Body of pancreas (tissue), 4 donors: ENCODE data around the gene BMPER. TPM values are rescaled to one million over a fixed set of nuclear protein-coding genes. Genes with fewer than 3 reads are reported as not detected.

Experiments
- ATAC-seq: fragments of 150-250 bp; one replicate; pipeline ENCODE4 v1.9.1; 2016
- DNase-seq, 4 donors: peaks; one replicate each; pipeline ENCODE4 v3.0.0-alpha.2; 2019
- H3K27ac ChIP-seq, 4 donors: fragments of 200-600 bp; sonication (generic); 1 replicate in 3 of 4; 2 replicates in 1 of 4; pipeline versions ENCODE4 v1.5.1 to v1.6.1; 2016 to 2019; ENCODE audit warnings: mild to moderate bottlenecking in 1 of 4, mixed read lengths in 1 of 4, moderate library complexity in 1 of 4
- H3K27me3 ChIP-seq, 2 donors: fragments of 200-600 bp; sonication (generic); one replicate each; pipeline ENCODE4 v1.6.0; 2016; ENCODE audit warnings: mild to moderate bottlenecking in 1 of 2
- H3K36me3 ChIP-seq, 2 donors: fragments of 200-600 bp; sonication (generic); replicated peaks in 1 of 2; 2 replicates each; pipeline ENCODE4 v1.5.1; 2016; ENCODE audit warnings: low read depth in 2 of 2; ENCODE audit not compliant: insufficient read depth in 1 of 2
- H3K4me1 ChIP-seq: fragments of 200-600 bp; sonication (generic); one replicate; pipeline ENCODE4 v1.6.0; 2016
- H3K4me3 ChIP-seq, 2 donors: fragments of 200-600 bp; sonication (generic); 1 replicate in 1 of 2; 2 replicates in 1 of 2; pipeline ENCODE4 v1.5.1; 2016 to 2019
- H3K9me3 ChIP-seq, 3 donors: fragments of 200-600 bp; sonication (generic); 1 replicate in 2 of 3; 2 replicates in 1 of 3; pipeline ENCODE4 v1.5.1; 2016
- POLR2A ChIP-seq, 3 donors: fragments of 450-650 bp; IDR thresholded peaks; one replicate each; pipeline ENCODE4 v1.6.1; 2016; ENCODE audit warnings: antibody characterized with exemption in 3 of 3, mild to moderate bottlenecking in 2 of 3
- WGBS, 2 donors: methylation state at CpG; one replicate each; pipeline ENCODE4 v1.1.5; 2017; 5-methylcytosine and 5-hydroxymethylcytosine counted together
- intact Hi-C: fragments of 100-400 bp; cut with DNase I; formaldehyde crosslinking; loops from one replicate; pipeline ENCODE4 v1.15.1; 2023
- total RNA-seq, 2 donors: library from RNA; depleted of rRNA; stranded (reverse); fragments of >200 nt; gene quantifications; one replicate each; pipeline ENCODE4 v1.1.0, GENCODE V29; 2016
- TF ChIP-seq, protein P1 (sequence below), 7 experiments: fragments of 450-650 bp in 4 of 7; fragments of 200-600 bp in 3 of 7; sonication (generic) in 3 of 7; IDR thresholded peaks; one replicate each; pipeline ENCODE4 v1.5.1; 2016 to 2019; ENCODE audit warnings: antibody characterized with exemption in 7 of 7

The BMPER gene
- total RNA-seq, 2 donors from 2014 or later: 0.33 to 0.78 TPM

DNA sequence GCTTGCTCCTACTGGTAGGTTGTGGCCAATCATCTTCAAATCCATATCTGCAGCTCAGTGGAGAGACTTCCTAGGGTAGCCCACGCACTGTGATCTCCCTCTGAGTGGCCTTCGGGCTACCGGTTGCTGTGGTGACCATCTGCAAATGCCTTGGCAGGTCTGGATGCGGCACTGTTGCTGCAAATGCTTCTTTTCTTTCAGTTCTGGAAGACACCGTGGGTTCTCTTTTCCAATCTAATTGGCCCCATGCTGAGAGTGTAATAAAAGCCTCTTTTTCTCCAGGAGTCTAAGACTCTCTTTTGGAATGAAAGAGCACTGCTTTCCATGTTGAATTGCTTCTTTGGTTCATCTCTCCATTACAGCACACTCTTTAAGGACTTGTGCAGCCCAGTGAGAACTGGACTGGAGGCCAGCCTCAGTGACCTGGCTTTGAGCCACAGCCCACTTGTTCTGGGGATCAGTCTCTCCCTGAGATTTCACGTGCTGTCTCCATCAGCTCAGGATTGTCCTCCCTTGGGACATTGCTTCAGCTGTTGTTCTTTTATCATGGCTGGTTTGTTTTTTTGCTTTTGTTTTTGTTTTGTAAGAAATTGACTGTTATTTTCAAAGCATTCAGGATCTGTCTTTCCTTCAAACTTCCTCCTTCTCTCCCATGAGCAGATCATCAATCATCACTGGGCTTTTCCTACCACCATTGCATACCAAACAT is 286.6 kb downstream of the BMPER start:
- TF ChIP-seq, protein P1, sequence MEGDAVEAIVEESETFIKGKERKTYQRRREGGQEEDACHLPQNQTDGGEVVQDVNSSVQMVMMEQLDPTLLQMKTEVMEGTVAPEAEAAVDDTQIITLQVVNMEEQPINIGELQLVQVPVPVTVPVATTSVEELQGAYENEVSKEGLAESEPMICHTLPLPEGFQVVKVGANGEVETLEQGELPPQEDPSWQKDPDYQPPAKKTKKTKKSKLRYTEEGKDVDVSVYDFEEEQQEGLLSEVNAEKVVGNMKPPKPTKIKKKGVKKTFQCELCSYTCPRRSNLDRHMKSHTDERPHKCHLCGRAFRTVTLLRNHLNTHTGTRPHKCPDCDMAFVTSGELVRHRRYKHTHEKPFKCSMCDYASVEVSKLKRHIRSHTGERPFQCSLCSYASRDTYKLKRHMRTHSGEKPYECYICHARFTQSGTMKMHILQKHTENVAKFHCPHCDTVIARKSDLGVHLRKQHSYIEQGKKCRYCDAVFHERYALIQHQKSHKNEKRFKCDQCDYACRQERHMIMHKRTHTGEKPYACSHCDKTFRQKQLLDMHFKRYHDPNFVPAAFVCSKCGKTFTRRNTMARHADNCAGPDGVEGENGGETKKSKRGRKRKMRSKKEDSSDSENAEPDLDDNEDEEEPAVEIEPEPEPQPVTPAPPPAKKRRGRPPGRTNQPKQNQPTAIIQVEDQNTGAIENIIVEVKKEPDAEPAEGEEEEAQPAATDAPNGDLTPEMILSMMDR (IDR thresholded peaks at IDR 0.05): no peak
- no peak for TF ChIP-seq POLR2A (IDR thresholded peaks at IDR 0.05)
- Histone ChIP-seq H3K27ac (no peak overlapping the region), H3K36me3 (no peaks in the 10 kb centered on the region), H3K27me3 (no peaks in the 10 kb centered on the region), H3K4me3 (no peak overlapping the region), H3K9me3 (no peaks in the 10 kb centered on the region), H3K4me1 (no peaks in the 10 kb centered on the region)
- WGBS, 2 donors: 77 to 79% methylated on average over 6 of the region's 6 CpGs
- ATAC-seq: no peak
- intact Hi-C loops: no loop called here
- DNase-seq: no peak

- no peak for TF ChIP-seq POLR2A (IDR thresholded peaks at IDR 0.05)
- TF ChIP-seq, protein P1 (IDR thresholded peaks at IDR 0.05): no peak
- no peaks in the 10 kb centered on the region for H3K4me1 ChIP-seq
- ATAC-seq (no peak), DNase-seq (no peak)
- no peak overlapping the region for H3K27ac ChIP-seq
- no peaks in the 10 kb centered on the region for H3K27me3 ChIP-seq
- 79 to 81% methylated on average over 1 of the region's 1 CpG for WGBS, 2 donors
- intact Hi-C loops: no loop called here
- H3K4me3 ChIP-seq: no peak overlapping the region
- H3K36me3 ChIP-seq: no peaks in the 10 kb centered on the region
- H3K9me3 ChIP-seq: no peaks in the 10 kb centered on the region
Observed at GRCh38 chr7:34192906-34193305, 287.6 kb downstream of the BMPER start.

DNA sequence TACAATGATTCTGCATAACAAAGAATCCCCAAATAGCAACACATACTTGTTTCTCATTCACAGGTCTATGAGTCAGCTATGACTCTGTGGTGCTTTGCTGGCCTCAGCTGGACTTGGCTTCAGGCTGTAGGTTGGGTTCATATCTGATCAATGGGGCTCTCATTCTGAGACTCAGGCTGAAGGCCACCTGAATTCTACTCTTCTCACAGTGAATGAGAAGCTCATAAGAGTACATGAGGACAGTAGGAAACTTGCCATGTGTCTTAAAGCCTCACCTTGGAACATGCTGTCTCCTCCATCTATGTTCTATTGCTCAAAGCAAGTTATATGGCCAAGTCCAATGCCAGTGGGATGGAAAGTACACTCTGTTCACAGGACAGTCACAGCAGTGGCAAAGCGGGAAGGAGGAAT is 292.9 kb downstream of the BMPER start:
- no peak overlapping the region for H3K4me3 ChIP-seq
- WGBS, 2 donors: 60 to 78% methylated on average over 1 of the region's 1 CpG
- H3K36me3 ChIP-seq: no peaks in the 10 kb centered on the region
- H3K4me1 ChIP-seq: no peaks in the 10 kb centered on the region
- no peak for TF ChIP-seq POLR2A (IDR thresholded peaks at IDR 0.05)
- TF ChIP-seq, protein P1 (IDR thresholded peaks at IDR 0.05): no peak
- no peak overlapping the region for H3K27ac ChIP-seq
- H3K9me3 ChIP-seq: no peaks in the 10 kb centered on the region
- no peak for ATAC-seq
- intact Hi-C loops: no loop called here
- H3K27me3 ChIP-seq: no peaks in the 10 kb centered on the region
- DNase-seq: no peak
